Epithelial cell of proximal tubule (primary cell): ENCODE measurements around the gene RERG. TPM values are rescaled to one million over a fixed set of nuclear protein-coding genes. Genes with fewer than 3 reads are reported as not detected.

Experiments
- DNase-seq: peaks from one replicate; pipeline ENCODE4 v3.0.0-alpha.2; 2011; ENCODE audit warnings: low read depth
- H3K4me3 ChIP-seq: 2 replicates; pipeline ENCODE4 v1.5.1; 2011; ENCODE audit warnings: low read depth, mild to moderate bottlenecking, low read length
- CTCF ChIP-seq: conservative IDR thresholded peaks from 2 replicates; pipeline ENCODE4 v1.5.1; 2012; ENCODE audit warnings: low read depth, mild to moderate bottlenecking, low read length
- total RNA-seq: library from RNA; depleted of rRNA; stranded (reverse); fragments of >200 nt; gene quantifications from 2 replicates; pipeline ENCODE4 v1.2.3, GENCODE V29; 2015

RERG gene
- total RNA-seq: 0.51 and 1.4 TPM in 2 replicates

DNA sequence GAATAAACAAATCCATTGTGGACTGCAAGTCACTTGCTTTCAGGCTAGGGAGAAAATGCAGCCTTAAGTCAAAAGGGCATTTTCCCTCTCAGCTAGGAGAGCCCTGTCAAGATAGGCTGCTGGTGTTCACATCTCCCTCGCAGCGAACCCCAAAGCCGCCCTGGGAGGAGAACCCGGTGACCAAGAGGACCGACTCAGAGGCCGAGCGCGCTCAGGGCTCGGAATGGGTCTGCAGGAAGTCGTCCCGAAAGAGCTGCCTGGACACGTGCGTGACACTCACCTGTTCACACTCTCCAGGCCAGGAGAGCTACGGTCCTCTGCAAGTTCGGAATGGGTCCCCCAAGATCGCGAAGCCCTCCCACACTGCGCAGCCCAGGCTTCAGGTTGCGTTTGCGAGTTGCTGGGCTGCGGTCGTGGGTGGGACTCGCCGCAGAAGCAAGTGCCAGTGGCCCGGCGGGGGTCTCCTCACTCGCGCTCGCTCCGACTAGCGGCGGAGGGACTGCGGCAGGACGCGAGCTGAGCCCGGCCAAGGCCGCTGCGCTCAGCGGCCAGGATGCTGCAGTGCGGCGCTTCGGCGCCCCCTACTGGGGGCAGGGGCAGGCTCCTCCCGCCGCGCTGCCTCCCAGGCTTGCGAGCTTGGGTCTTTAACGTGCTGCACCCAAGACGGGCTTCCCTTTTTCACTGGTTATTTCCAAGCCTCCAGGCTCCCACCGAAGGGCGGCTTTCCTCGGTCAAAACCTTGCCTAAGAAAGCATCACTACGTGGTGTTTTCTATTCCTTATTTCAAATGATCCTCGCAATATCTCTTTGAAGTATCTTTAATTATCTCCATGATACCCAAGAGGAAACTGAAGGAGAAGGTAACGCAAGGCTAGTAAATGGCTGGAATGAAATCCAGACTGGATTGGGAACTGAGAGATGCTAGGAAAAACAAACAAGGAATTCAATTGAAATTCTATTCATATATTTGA lies at the start of gene RERG:
Gene RERG, minus strand, starts transcription at position 503 of the 971 bp plus-strand sequence. CDS start 3,928 bp downstream, outside the sequence.
- H3K4me3 ChIP-seq: peak within 1 kb of the TSS; percentile 64
- peak; percentile 90 for TF ChIP-seq CTCF
- DNase-seq: no peak

- no peak for TF ChIP-seq CTCF
- H3K4me3 ChIP-seq: no peak overlapping the region
- DNase-seq: no peak
These were observed 49.4 kb upstream of the RERG start for GRCh38 chr12:15270591-15270990.

GRCh38 chr12:15268927-15269552 lies 47.8 kb upstream of the RERG start:
- TF ChIP-seq CTCF: peak; percentile 96
- no peak overlapping the region for H3K4me3 ChIP-seq
- DNase-seq: no peak

DNA sequence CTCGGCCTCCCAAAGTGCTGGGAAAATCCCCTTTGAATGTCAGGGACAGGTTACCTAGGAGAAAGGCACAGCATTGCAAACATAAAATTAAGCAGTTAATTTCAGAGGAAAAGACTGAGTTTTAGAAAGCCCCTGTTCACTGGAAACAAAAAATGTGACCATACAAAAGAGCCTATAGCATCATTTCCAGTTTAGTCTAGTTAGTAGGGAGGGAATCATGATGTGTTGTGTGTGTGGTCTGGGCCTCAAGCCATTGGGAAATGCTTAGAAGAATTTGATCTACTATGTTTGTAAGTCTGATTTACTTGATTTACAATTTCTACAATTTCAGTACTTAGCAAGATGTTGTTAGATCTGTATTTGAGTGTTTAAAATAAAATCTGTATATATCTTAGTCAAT lies 47.1 kb upstream of the RERG start:
- no peak for TF ChIP-seq CTCF
- no peak overlapping the region for H3K4me3 ChIP-seq
- no peak for DNase-seq

DNA sequence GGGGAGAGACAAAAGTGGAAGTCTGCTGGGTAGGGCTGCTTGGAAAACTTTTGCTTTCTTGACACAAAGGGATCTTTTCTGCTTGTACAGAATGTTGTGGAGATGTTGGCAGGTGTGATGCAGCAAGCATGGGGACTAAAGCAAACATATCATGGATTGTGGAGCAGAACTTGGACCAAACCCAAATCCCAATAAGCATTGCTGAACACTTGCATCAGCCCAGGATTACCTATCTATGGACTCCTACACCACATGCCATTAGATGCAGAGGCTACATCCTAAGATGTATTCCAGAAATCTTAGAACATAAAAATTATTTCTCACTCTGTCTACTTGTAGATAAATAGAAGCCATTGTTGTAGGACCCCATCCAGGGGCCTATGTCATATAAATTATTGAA lies 44.7 kb upstream of the RERG start:
- no peak for TF ChIP-seq CTCF
- no peak overlapping the region for H3K4me3 ChIP-seq
- DNase-seq: no peak

DNA sequence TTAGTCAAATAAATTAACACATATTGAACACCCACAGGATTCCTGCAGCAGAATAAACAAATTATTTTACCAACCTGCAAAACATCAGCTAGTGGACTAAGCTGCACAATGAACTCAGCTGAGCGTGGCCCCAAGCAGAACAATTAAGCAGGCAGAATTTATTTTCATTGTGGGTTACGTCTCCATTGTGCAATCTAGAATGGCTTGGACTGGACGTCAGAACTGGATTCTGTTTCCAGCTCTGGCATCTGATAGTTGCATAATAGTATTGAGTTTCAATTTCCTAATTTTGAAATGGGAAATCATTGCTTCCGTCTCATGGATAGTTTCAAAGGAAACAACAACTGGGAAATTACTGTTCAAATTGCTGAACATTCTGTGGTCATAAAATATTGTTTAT lies 35.5 kb upstream of the RERG start:
- DNase-seq: no peak
- TF ChIP-seq CTCF: no peak
- no peak overlapping the region for H3K4me3 ChIP-seq
